ENCODE results near the gene RAB43. TPM values are rescaled to one million over a fixed set of nuclear protein-coding genes. Genes with fewer than 3 reads are reported as not detected.

Gene RAB43
- total RNA-seq, 1 donor from 2014 or later: 8.6 TPM

GRCh38 chr3:129132097-129132866 is 10.7 kb upstream of the RAB43 start:
- no peak overlapping the region for H3K4me3 ChIP-seq
- intact Hi-C loops (cut with DNase I): no loop called here
- no peak for TF ChIP-seq CTCF (IDR thresholded peaks at IDR 0.05)
- no peak for TF ChIP-seq POLR2A (IDR thresholded peaks at IDR 0.05)
- no peak for TF ChIP-seq POLR2AphosphoS5 (IDR thresholded peaks at IDR 0.05; ENCODE audit: insufficient read depth in 1 of 2, low read depth in 1 of 2)

GRCh38 chr3:129131465-129132088 is 10.0 kb upstream of the RAB43 start:
- intact Hi-C loops (cut with DNase I): no loop called here
- Histone ChIP-seq H3K4me3 (no peak overlapping the region), H3K27ac (no peak overlapping the region), H3K27me3 (no peaks in the 10 kb centered on the region), H3K9me3 (no peaks in the 10 kb centered on the region), H3K4me1 (no peaks in the 10 kb centered on the region), H3K36me3 (peaks cover 0 to 84% of the 10 kb centered on the region in 2 donors)
- TF ChIP-seq CTCF (IDR thresholded peaks at IDR 0.05): no peak
- no peak for TF ChIP-seq POLR2AphosphoS5 (IDR thresholded peaks at IDR 0.05; ENCODE audit: insufficient read depth in 1 of 2, low read depth in 1 of 2)
- no peak for TF ChIP-seq POLR2A (IDR thresholded peaks at IDR 0.05)
- no peak for DNase-seq (ENCODE audit: extremely low spot score in 2 of 2)

More at GRCh38 chr3:129132097-129132866, 10.7 kb upstream of the RAB43 start:
- no peak for DNase-seq (ENCODE audit: extremely low spot score in 2 of 2)
- Histone ChIP-seq H3K36me3 (peaks cover 0 to 91% of the 10 kb centered on the region in 2 donors), H3K27ac (no peak overlapping the region), H3K27me3 (no peaks in the 10 kb centered on the region), H3K4me1 (no peaks in the 10 kb centered on the region), H3K9me3 (no peaks in the 10 kb centered on the region)

GRCh38 chr3:129130291-129130813 is 8.7 kb upstream of the RAB43 start:
- TF ChIP-seq POLR2A (IDR thresholded peaks at IDR 0.05) (no peak), POLR2AphosphoS5 (IDR thresholded peaks at IDR 0.05; ENCODE audit: insufficient read depth in 1 of 2, low read depth in 1 of 2) (no peak), CTCF (IDR thresholded peaks at IDR 0.05) (no peak)
- intact Hi-C loops (cut with DNase I): no loop called here
- Histone ChIP-seq H3K27me3 (no peaks in the 10 kb centered on the region), H3K4me1 (no peaks in the 10 kb centered on the region), H3K4me3 (no peak overlapping the region), H3K27ac (no peak overlapping the region), H3K9me3 (no peaks in the 10 kb centered on the region), H3K36me3 (peaks cover 0 to 74% of the 10 kb centered on the region in 2 donors)
- DNase-seq (ENCODE audit: extremely low spot score in 2 of 2): no peak

GRCh38 chr3:129128357-129129155 is 7.0 kb upstream of the RAB43 start:
- Histone ChIP-seq H3K36me3 (peaks cover 0 to 56% of the 10 kb centered on the region in 2 donors), H3K27me3 (no peaks in the 10 kb centered on the region), H3K27ac (no peak overlapping the region), H3K4me1 (no peaks in the 10 kb centered on the region), H3K4me3 (no peak overlapping the region), H3K9me3 (no peaks in the 10 kb centered on the region)
- TF ChIP-seq POLR2AphosphoS5 (IDR thresholded peaks at IDR 0.05; ENCODE audit: insufficient read depth in 1 of 2, low read depth in 1 of 2) (no peak), CTCF (IDR thresholded peaks at IDR 0.05) (no peak), POLR2A (IDR thresholded peaks at IDR 0.05) (no peak)
- DNase-seq (ENCODE audit: extremely low spot score in 2 of 2): no peak
- intact Hi-C loops (cut with DNase I): loop anchor here (10.0 kb wide), 1 partner anchor 74 kb away; no protein-coding TSS in a partner anchor

Measured in vagina (tissue), 2 donors.